ENCODE measurements around the gene NES.

NES gene

DNA sequence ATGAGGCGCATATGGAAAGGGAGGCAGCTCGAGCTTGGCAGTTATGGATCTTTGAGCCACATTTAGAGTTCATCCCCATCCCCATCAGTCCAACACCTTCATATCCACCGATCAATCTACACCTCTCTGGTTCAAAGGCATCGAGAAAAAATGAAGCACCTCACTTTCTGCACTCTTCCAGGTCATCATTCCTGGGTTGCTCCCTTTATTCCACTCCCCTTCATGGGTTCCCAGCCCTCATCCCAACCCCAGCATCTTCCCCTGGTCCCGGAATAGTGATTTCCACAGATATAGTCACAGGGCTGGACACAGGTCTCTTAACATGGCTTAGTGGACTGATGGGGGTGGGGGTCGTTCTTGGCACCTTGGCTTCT is 57.6 kb downstream of the NES start:
- no peak for DNase-seq (ENCODE audit: low spot score)

GRCh38 chr1:156618853-156619581 is 58.2 kb downstream of the NES start, which contains the start of gene HAPLN2:
TSS of gene HAPLN2 (plus strand) at chr1:156619415. CDS start at chr1:156623491, 4,076 bp downstream.
- no peak for DNase-seq (ENCODE audit: low spot score)
